CD14-positive monocyte (primary cell): Measurements from ENCODE around the gene DLGAP4. TPM values are rescaled to one million over a fixed set of nuclear protein-coding genes. Genes with fewer than 3 reads are reported as not detected.

ENCODE experiments used
- DNase-seq, 3 donors: peaks; one replicate each; pipeline ENCODE4 v3.0.0-alpha.2; 2011 to 2022
- H2AFZ ChIP-seq: 2 replicates; pipeline ENCODE4 v1.6.0; 2012; ENCODE audit warnings: mild to moderate bottlenecking, low read depth, low read length, inconsistent platforms; ENCODE audit not compliant: insufficient read depth, poor library complexity, severe bottlenecking
- H3K27ac ChIP-seq, 2 donors: 1 replicate in 1 of 2; 2 replicates in 1 of 2; pipeline ENCODE4 v1.5.1; 2012 to 2013; ENCODE audit warnings: low read length in 2 of 2, control low read depth in 1 of 2, inconsistent platforms in 1 of 2, low read depth in 1 of 2, mild to moderate bottlenecking in 1 of 2
- H3K27me3 ChIP-seq, 2 donors: one replicate each; pipeline versions ENCODE4 v1.6.0 to v1.6.1; 2011 to 2013; ENCODE audit warnings: low read length in 2 of 2; ENCODE audit not compliant: control insufficient read depth in 2 of 2, insufficient read depth in 2 of 2
- H3K36me3 ChIP-seq, 2 donors: replicated peaks in 1 of 2; 1 replicate in 1 of 2; 2 replicates in 1 of 2; pipeline versions ENCODE4 v1.5.1 to v1.6.1; 2012 to 2013; ENCODE audit warnings: low read length in 2 of 2, control low read depth in 1 of 2, inconsistent platforms in 1 of 2, mild to moderate bottlenecking in 1 of 2; ENCODE audit not compliant: insufficient read depth in 2 of 2, control insufficient read depth in 1 of 2
- H3K4me1 ChIP-seq, 2 donors: 1 replicate in 1 of 2; 2 replicates in 1 of 2; pipeline versions ENCODE4 v1.5.1 to v1.6.1; 2012 to 2013; ENCODE audit warnings: low read length in 2 of 2, control low read depth in 1 of 2, inconsistent platforms in 1 of 2, mild to moderate bottlenecking in 1 of 2, moderate library complexity in 1 of 2; ENCODE audit not compliant: insufficient read depth in 2 of 2, control insufficient read depth in 1 of 2
- H3K4me2 ChIP-seq: replicated peaks from 2 replicates; pipeline ENCODE3; 2012; ENCODE audit warnings: low read length, moderate library complexity, mild to moderate bottlenecking; ENCODE audit not compliant: poor library complexity, severe bottlenecking; ENCODE audit errors: extremely low read depth
- H3K4me3 ChIP-seq, 3 experiments: fragments of 200-600 bp in 1 of 3; sonication (generic) in 1 of 3; replicated peaks in 1 of 3; 1 replicate in 2 of 3; 2 replicates in 1 of 3; pipeline ENCODE4 v1.5.1; 2011 to 2013; ENCODE audit warnings: low read length in 3 of 3, mild to moderate bottlenecking in 3 of 3, control low read depth in 2 of 3, low read depth in 2 of 3, inconsistent platforms in 1 of 3, moderate library complexity in 1 of 3
- H3K79me2 ChIP-seq: 2 replicates; pipeline ENCODE4 v1.6.0; 2012; ENCODE audit warnings: mild to moderate bottlenecking, control low read depth, inconsistent platforms, low read length, moderate library complexity; ENCODE audit not compliant: insufficient read depth
- H3K9ac ChIP-seq: 2 replicates; pipeline ENCODE4 v1.6.0; 2017; ENCODE audit warnings: low read length, mild to moderate bottlenecking; ENCODE audit not compliant: insufficient read depth, poor library complexity, severe bottlenecking
- H3K9me3 ChIP-seq, 2 donors: replicated peaks in 1 of 2; 1 replicate in 1 of 2; 2 replicates in 1 of 2; pipeline versions ENCODE4 v1.5.1 to v1.6.1; 2012 to 2013; ENCODE audit warnings: low read length in 2 of 2, control low read depth in 1 of 2; ENCODE audit not compliant: control insufficient read depth in 1 of 2, insufficient read depth in 1 of 2
- H4K20me1 ChIP-seq: 2 replicates; pipeline ENCODE4 v1.6.0; 2012; ENCODE audit warnings: mild to moderate bottlenecking, low read length, control low read depth, moderate library complexity; ENCODE audit not compliant: insufficient read depth
- H3K27ac Mint-ChIP-seq, 7 donors: one replicate each; pipeline ENCODE4 v1.8.0; 2020; ENCODE audit warnings: mild to moderate bottlenecking in 7 of 7, mixed read lengths in 7 of 7, moderate library complexity in 6 of 7, inconsistent platforms in 2 of 7
- H3K27me3 Mint-ChIP-seq, 3 donors: one replicate each; pipeline ENCODE4 v1.8.0; 2021 to 2022; ENCODE audit warnings: low read depth in 3 of 3, mild to moderate bottlenecking in 3 of 3, mixed read lengths in 3 of 3, moderate library complexity in 3 of 3, inconsistent platforms in 1 of 3
- H3K36me3 Mint-ChIP-seq, 2 donors: one replicate each; pipeline ENCODE4 v1.8.0; 2020; ENCODE audit warnings: mixed read lengths in 2 of 2, inconsistent platforms in 1 of 2, mild to moderate bottlenecking in 1 of 2
- H3K4me1 Mint-ChIP-seq: one replicate; pipeline ENCODE4 v1.8.0; 2020; ENCODE audit warnings: mild to moderate bottlenecking, mixed read lengths
- H3K4me3 Mint-ChIP-seq, 2 donors: one replicate each; pipeline ENCODE4 v1.8.0; 2020; ENCODE audit warnings: mild to moderate bottlenecking in 2 of 2, mixed read lengths in 2 of 2, moderate library complexity in 1 of 2
- H3K9me3 Mint-ChIP-seq, 7 donors: one replicate each; pipeline ENCODE4 v1.8.0; 2020 to 2022; ENCODE audit warnings: mixed read lengths in 7 of 7, mild to moderate bottlenecking in 6 of 7, moderate library complexity in 6 of 7, inconsistent platforms in 2 of 7
- CTCF ChIP-seq: fragments of 200-600 bp; IDR thresholded peaks from one replicate; pipeline ENCODE4 v1.8.0; 2022; ENCODE audit warnings: antibody characterized with exemption, mild to moderate bottlenecking
- WGBS: methylation state at CpG from one replicate; pipeline ENCODE4 v1.1.5; 2013; ENCODE audit warnings: missing lambda C conversion rate; ENCODE audit not compliant: insufficient coverage; 5-methylcytosine and 5-hydroxymethylcytosine counted together
- intact Hi-C, 2 donors: fragments of 100-400 bp; cut with micrococcal nuclease; formaldehyde crosslinking; loops; one replicate each; pipeline versions ENCODE4 v1.15.0 to v1.15.1; 2023
- polyA plus RNA-seq, 3 donors: library from polyadenylated mRNA; depleted of rRNA in 1 of 3; unstranded in 2 of 3; stranded (reverse) in 1 of 3; fragments of 300-500 nt in 2 of 3; fragments of >200 nt in 1 of 3; fragmentation: Illumina TruSeq in 2 of 3; gene quantifications; 1 replicate in 2 of 3; 2 replicates in 1 of 3; pipeline ENCODE4 v1.2.3, GENCODE V29; 2012 to 2021

Gene DLGAP4
- polyA plus RNA-seq, 3 donors, result 9.9 to 52.7 (median 17.6) TPM

GRCh38 chr20:36507746-36508145 is 201.6 kb downstream of the DLGAP4 start:
- H3K79me2 ChIP-seq, result no peaks in the 10 kb centered on the region
- Mint-ChIP-seq H3K27me3 (peaks cover 0 to 2% (median 0%) of the 10 kb centered on the region in 3 donors), H3K36me3 (peaks cover 55 to 71% of the 10 kb centered on the region in 2 donors), H3K4me3 (no peak overlapping the region), H3K4me1 (no peaks in the 10 kb centered on the region), H3K9me3 (no peaks in the 10 kb centered on the region), H3K27ac (no peak overlapping the region)
- H2AFZ ChIP-seq, result no peak overlapping the region
- 98% methylated on average over 4 of the region's 6 CpGs for WGBS
- no peak overlapping the region for H3K27ac ChIP-seq
- no peaks in the 10 kb centered on the region for H3K4me1 ChIP-seq
- no peak overlapping the region for H3K9ac ChIP-seq
- no peaks in the 10 kb centered on the region for H3K9me3 ChIP-seq
- no peaks in the 10 kb centered on the region for H4K20me1 ChIP-seq
- TF ChIP-seq CTCF, result no peak
- H3K4me3 ChIP-seq, result no peak overlapping the region
- H3K4me2 ChIP-seq, result no peak overlapping the region
- no peaks in the 10 kb centered on the region for H3K27me3 ChIP-seq
- no peak for DNase-seq
- intact Hi-C loops, result no loop called here
- H3K36me3 ChIP-seq, result peaks cover 26 to 86% of the 10 kb centered on the region in 2 donors

GRCh38 chr20:36519012-36519719 is 213.0 kb downstream of the DLGAP4 start:
- no peaks in the 10 kb centered on the region for H3K27me3 Mint-ChIP-seq

More at GRCh38 chr20:36519012-36519719, 213.0 kb downstream of the DLGAP4 start:
- Mint-ChIP-seq H3K4me1 (peaks cover 13% of the 10 kb centered on the region), H3K9me3 (no peaks in the 10 kb centered on the region), H3K27ac (no peak overlapping the region), H3K36me3 (peaks cover 47 to 73% of the 10 kb centered on the region in 2 donors), H3K4me3 (no peak overlapping the region)
- H4K20me1 ChIP-seq, result no peaks in the 10 kb centered on the region
- no peak overlapping the region for H2AFZ ChIP-seq
- H3K9me3 ChIP-seq, result no peaks in the 10 kb centered on the region
- no peak overlapping the region for H3K4me2 ChIP-seq
- no peak for TF ChIP-seq CTCF
- no peak overlapping the region for H3K4me3 ChIP-seq
- no peak overlapping the region for H3K27ac ChIP-seq
- H3K27me3 ChIP-seq, result no peaks in the 10 kb centered on the region
- no peak for DNase-seq
- no peak overlapping the region for H3K9ac ChIP-seq
- 94% methylated on average over 12 of the region's 17 CpGs for WGBS
- no peaks in the 10 kb centered on the region for H3K79me2 ChIP-seq
- intact Hi-C loops, result no loop called here
- H3K36me3 ChIP-seq, result peaks cover 11 to 69% of the 10 kb centered on the region in 2 donors
- H3K4me1 ChIP-seq, result peaks cover 10 to 12% of the 10 kb centered on the region in 2 donors
